OCI-M1 (cell line): ENCODE data around the gene LECT2.

Source experiments
- DNase-seq: peaks from one replicate; lab custom pipeline; 2025; lab: John Stamatoyannopoulos, UW

Gene LECT2

GRCh38 chr5:135954899-135955298 is at the start of gene LECT2:
Gene LECT2 (minus strand): TSS chr5:135954983. CDS start chr5:135954833, 150 bp downstream.
- DNase-seq: no peak

DNA sequence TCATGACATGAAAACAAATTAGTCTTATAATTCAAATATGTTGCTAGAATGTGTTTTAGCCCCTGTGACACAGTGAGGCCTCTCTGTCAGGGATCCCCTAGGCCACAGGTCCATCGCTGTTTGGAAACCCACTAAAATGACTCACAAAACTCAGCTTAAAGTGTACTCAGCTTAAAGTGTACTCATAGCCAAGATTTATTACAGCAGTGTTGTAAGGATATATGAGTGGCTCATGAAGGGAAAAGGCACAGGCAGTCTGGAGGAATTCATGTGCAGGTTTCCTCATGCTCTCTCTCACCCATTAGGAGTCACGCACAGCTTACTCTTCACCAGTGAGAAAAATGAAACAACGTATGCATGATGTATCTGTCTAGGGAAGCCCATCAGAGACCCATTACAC is 49.7 kb upstream of the LECT2 start:
- DNase-seq: no peak

DNA sequence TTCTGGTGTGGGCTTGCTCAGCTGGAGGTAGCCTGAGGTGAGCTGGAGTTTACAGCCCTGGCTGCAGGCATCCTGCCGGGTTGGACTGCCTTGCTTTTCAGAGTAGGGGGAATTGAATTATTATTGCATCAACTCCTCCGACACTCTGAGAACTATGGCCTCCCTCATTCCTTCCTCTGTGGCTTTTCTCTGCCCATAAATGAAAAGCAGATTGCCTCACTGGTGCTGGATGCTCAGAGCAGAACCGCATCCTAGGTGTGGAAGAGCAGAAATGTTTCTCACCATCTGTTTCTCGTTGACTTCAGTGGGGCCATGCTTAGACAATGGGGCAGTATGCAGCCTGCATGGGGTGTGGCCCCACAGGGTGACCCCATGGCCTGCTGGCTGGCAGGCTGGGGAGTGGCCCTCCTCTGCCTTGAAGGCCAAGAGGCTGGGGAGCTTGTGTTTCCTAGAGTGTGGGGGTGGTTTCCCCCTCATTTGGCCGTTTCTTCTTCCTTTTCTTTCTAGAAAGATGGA is 46.7 kb upstream of the LECT2 start:
- no peak for DNase-seq

DNA sequence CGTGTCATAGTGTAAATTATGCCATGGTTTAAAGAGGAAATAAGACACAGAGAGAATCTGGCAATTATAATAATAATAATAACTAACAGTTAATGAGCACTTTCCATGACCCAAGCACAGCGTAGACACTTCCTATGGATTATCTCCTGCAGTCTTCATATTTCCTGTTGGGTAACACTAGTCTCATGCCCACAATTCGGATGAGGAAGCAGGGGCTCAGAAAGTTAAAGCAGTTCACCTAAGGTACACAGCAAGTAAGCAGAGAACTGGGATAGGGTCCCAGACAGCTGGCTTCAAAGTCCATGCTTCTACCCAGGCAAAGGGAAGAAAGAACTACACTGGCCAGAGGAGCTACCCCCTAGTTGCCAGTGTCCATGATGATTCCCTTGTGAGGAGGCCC is 46.1 kb upstream of the LECT2 start:
- no peak for DNase-seq

GRCh38 chr5:136000147-136000546 is 45.4 kb upstream of the LECT2 start:
- DNase-seq: no peak

DNA sequence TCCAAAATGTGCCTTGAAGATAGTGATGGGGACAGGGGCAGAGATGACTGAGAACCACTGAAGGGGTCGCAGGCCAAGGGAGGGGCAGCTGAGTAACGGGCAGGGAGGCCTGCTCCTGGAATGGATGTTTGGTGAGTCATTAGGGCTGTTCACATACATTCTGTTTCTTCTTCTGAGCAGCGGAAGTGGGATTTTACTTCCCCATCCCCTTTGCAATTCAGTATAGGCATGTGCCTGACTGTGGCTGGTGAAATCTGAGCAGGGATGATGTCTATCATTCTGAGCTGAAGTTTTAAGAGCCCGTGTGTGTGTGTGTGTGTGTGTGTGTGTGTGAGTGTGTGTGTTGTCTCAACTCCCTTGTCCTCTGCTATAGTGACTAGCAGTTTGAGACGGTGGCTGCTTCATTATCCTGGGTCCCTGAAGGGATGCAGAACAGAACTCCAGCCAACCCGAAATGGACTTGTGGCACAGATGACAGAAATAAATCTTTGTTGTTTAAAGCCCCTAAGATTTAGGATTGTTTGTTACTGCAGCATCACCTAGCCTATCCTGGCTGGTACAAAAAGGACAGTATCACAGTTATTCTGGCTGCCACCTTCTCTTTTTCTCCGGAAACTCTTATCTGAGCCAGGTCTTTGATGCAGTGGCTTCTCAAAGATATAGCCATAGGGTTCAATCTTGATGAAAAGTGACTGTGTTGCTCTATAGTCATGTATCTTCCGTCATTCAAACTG is 44.8 kb upstream of the LECT2 start:
- peak; percentile 65 for DNase-seq

DNA sequence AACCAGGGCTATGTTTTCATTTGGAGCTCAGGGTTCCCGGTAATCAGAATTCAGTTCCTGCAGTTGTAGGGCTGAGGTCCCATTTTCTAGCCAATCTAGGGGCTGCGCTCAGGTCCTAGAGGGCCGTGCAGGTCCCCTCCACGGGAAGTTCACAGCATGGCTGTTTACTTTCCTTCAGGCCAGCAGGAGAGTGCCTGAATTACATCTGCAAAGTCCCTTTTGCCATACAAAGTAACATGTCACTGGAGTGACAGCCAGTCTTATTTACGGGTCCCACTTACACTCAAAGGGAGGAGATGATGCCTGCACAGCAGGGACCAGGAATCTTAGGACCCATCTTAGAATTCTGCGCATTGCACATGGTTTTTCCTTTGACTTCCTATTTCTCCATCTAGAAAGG is 44.1 kb upstream of the LECT2 start:
- no peak for DNase-seq

DNA sequence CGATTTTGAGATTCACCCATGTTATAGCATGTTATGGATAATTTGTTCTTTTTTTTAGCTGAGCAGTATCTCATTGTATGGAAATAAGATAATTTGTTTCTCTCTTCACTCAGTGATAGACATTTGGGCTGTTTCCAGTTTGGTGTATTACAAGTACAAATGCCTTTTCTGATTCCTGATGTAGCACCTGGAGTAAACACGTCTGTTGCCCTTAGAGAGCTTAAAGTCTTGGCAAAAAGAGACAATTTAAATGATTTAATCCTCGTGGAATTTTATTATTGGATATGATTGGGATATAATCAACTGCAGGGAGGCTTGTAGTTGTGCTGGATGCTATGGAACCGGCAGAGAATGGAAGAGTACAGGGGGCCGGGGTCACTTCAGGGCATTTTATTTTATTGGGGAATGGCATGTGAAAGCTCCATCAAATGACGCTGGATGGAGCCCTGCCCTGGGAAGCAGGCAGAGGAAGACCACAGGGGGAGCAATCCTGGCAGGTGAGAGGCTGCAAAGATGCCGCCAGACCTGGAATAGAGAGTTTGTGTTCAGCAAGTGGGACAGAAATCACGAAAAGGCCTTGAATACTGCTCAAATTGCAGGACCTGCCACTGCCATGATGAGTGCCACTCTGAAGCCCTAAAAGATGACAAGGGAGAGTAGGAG is 43.0 kb upstream of the LECT2 start:
- no peak for DNase-seq

- DNase-seq: no peak
Measured at GRCh38 chr5:135996611-135997010, 41.8 kb upstream of the LECT2 start.

DNA sequence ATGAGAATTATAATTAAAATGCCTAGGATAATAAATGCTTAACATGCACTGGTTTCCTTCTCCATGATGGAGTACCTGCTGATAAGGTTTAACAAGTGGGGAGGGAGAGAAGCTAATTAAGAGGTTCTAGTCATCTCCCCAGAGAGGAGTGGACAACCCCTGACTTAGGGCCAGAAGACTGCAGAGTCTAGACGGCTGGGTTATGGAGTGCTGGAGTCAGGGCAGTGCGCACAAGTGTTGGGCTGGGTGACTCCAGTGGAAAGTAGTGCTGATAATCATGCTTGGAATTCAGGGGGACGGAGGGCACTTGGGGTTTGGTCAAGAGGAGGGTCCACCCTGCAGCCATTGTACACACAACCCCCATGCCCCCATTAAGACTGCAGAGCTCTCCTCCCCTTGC is 41.2 kb upstream of the LECT2 start:
- no peak for DNase-seq

DNA sequence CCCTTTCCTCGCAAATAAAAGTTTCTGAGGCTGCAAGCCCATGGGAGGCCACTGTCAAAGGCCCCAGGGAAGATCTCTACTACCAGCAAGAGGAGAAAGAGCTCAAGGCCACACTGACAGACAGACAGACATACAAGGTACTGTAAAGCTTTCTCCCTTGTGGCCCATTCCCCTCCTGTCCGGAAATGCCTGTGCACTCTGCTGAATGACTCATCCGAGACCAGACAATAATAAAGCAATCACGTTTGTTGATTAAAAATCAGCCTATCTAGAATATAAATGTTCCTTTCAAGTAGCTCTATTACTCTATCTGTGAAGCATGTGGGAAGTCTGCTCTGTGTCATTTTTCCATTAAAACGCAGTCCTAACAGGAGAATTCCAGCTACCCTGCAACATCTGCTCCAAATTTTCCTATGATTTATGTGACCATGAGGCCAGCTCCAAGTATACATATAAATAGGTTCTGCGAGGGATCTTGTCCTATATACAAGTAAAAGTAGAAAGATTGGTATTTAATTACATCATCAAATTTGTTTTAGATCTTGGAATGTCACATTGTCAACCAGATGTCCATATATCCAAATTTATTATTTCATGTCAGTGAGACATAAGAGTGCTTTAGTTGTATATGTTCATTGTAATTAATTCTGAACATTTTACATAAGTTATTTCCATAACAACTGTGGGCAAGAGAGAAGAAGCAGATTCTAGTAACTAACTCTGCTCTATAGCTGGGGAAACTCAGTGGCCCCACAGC is 39.3 kb upstream of the LECT2 start:
- no peak for DNase-seq

GRCh38 chr5:135993335-135993879 is 38.6 kb upstream of the LECT2 start:
- DNase-seq: no peak

DNA sequence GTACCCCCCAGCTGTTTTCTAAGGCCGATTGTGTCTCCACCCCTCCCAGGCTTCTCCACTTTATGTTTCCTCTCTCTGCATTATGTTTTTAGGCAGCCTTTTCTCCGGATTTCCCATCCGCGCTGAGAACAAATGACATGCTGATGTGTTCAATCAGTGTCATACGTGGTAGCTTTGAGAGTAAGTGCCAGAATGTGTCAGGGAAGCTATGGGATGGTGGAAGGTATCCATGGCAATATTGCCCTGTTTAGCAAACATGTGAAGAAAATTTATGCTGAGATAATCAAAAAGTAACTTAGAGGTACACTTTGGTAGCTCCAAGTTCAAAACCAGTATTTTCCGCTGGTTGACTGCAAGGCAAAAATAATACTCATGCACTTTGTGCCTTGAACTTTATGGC is 36.6 kb upstream of the LECT2 start:
- no peak for DNase-seq

GRCh38 chr5:135990528-135991255 is 35.9 kb upstream of the LECT2 start:
- DNase-seq: no peak

DNA sequence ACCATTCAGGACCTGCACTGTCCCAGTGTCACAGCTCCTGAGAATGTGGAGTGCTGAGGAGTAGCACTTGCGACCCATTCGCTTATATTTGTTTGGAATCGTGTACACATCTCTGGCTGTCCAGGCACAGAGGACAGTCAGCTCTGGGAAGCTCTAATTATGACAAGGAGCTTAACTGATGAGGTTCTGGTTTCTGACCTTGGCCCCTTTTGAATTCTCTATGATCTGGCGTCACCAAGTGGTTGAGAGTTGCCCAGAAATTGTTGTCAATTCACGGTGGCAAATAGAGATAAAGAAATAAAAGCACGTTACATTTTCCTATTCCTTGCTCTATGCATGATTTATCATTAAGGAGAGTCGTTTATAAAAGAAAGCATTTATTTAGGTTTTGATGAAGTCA is 34.9 kb upstream of the LECT2 start:
- DNase-seq: no peak

- no peak for DNase-seq
Measured at GRCh38 chr5:135988546-135988945, 33.8 kb upstream of the LECT2 start.

DNA sequence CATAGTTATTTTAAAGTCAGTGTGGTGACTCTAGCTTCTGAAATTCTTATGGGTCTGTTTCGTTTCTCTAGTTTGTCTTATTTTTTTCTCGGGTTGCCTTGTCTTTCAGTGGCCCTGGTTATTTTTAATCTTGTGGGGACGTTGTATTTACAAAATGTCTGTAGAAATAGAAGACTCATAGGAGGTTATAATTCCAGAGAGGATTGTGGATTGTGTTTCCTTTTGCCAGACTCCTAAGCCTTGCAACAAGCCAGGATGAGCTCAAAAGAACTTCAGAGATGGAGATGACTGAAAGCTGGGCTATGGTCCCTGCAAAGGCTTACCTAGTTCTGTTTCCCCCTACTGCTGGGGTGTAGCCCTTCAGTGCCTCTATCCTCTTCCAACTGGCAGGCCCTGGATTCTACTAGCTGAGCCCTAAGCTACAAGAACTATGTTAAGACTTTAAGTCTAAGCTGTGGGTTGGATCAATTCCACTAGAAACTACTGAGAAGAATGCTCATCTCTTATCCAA is 32.2 kb upstream of the LECT2 start:
- no peak for DNase-seq

DNA sequence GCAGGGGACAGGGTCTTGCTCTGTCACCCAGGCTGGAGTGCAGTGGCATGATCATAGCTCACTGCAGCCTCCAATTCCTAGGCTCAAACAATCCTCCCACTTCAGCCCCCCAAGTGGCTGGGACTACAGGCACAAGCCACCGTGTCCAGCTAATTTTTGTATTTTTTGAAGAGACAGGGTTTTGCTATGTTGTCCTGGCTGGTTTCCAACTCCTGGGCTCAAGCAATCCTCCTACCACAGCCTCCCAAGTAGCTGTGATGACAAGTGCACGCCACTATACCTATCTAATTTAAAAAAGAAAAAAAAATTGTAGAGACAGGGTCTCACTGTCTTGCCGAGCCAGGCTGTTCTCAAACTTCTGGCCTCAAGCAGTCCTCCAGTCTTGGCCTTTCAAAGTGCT is 31.6 kb upstream of the LECT2 start:
- no peak for DNase-seq

- peak; percentile 15 for DNase-seq
Measured at GRCh38 chr5:135985951-135986350, 31.2 kb upstream of the LECT2 start.

DNA sequence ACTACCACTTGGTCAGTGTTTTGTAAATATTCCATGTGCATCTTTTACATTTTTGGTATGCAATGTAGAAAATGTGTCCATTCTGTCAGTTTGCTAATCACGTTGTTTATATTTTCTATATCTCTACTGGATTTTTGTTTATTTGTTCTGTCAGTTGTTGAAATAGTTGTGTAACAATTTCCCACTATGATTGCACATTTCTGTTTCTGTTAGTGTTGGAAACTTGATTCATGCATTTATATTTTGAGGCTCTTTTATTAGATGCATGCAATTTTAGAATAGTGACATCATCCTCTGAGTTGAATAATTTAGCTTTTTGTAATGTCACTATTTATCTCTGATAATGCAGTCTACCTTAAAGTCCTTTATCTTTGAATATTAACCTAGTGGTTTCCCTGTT is 25.8 kb upstream of the LECT2 start:
- no peak for DNase-seq

GRCh38 chr5:135979510-135979909 is 24.7 kb upstream of the LECT2 start:
- no peak for DNase-seq

GRCh38 chr5:135978993-135979392 is 24.2 kb upstream of the LECT2 start:
- no peak for DNase-seq
